ENCODE measurements around the gene AP1S3. TPM values are rescaled to one million over a fixed set of nuclear protein-coding genes. Genes with fewer than 3 reads are reported as not detected.

The AP1S3 gene
- total RNA-seq, 1 donor from 2014 or later, result 6.4 TPM

DNA sequence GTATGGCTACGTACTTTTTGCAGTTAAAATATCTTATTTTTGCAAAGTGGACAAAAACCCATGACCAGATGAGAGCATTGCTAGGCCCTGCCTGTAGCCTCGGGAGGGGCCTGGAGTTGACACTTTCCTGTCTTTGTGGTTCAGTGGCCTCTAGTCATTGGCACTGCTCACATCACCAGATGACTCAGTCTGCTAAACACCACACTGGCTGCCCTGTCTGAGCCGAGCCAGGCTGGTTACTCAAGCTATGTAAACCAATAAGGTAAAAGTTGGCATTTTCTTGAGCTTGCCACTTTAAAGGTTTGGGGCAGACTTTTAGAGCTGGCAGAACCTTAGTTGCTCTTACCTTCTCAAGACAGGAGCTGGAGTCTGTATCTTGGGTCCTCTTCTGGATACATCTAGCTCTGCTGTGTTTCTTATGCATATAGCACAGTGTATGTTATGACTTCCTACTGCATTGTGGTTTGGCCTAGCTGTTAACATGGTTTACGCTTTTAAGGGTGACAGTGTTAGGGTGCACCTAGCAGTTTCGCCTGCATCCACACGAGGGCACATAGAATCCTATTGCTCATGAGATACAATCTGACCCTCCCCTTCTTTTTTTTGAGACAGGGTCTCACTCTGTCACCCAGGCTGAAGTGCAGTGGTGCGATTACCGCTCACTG, 76.4 kb downstream of the AP1S3 start:
- ATAC-seq, result peak; percentile 77 to 79
- Histone ChIP-seq H3K27me3 (ENCODE audit: low read depth) (no peaks in the 10 kb centered on the region), H3K4me3 (no peak overlapping the region), H3K9me3 (no peaks in the 10 kb centered on the region), H3K4me1 (no peaks in the 10 kb centered on the region), H3K36me3 (no peaks in the 10 kb centered on the region), H3K27ac (peak overlapping the region; percentile 69)
- TF ChIP-seq, protein P1, sequence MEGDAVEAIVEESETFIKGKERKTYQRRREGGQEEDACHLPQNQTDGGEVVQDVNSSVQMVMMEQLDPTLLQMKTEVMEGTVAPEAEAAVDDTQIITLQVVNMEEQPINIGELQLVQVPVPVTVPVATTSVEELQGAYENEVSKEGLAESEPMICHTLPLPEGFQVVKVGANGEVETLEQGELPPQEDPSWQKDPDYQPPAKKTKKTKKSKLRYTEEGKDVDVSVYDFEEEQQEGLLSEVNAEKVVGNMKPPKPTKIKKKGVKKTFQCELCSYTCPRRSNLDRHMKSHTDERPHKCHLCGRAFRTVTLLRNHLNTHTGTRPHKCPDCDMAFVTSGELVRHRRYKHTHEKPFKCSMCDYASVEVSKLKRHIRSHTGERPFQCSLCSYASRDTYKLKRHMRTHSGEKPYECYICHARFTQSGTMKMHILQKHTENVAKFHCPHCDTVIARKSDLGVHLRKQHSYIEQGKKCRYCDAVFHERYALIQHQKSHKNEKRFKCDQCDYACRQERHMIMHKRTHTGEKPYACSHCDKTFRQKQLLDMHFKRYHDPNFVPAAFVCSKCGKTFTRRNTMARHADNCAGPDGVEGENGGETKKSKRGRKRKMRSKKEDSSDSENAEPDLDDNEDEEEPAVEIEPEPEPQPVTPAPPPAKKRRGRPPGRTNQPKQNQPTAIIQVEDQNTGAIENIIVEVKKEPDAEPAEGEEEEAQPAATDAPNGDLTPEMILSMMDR (IDR thresholded peaks at IDR 0.05), result no peak
- DNase-seq, result no peak
- intact Hi-C loops (cut with DNase I), result no loop called here

GRCh38 chr2:223759569-223760430, 77.6 kb downstream of the AP1S3 start:
- Histone ChIP-seq H3K9me3 (no peaks in the 10 kb centered on the region), H3K36me3 (no peaks in the 10 kb centered on the region), H3K27me3 (ENCODE audit: low read depth) (no peaks in the 10 kb centered on the region), H3K27ac (peak overlapping the region; percentile 33), H3K4me1 (no peaks in the 10 kb centered on the region), H3K4me3 (no peak overlapping the region)
- intact Hi-C loops (cut with DNase I), result no loop called here
- no peak for DNase-seq
- ATAC-seq, result peak; percentile 33 to 63
- TF ChIP-seq, protein P1 (IDR thresholded peaks at IDR 0.05), result no peak

- ATAC-seq, result no peak
- intact Hi-C loops (cut with DNase I), result no loop called here
Observed at GRCh38 chr2:223758131-223758840, 79.1 kb downstream of the AP1S3 start.

GRCh38 chr2:223753940-223754339, 83.4 kb downstream of the AP1S3 start:
- DNase-seq (no peak), ATAC-seq (no peak)
- H3K27ac ChIP-seq, result no peak overlapping the region
- H3K4me1 ChIP-seq, result no peaks in the 10 kb centered on the region
- intact Hi-C loops (cut with DNase I), result no loop called here
- no peak overlapping the region for H3K4me3 ChIP-seq
- no peaks in the 10 kb centered on the region for H3K27me3 ChIP-seq (ENCODE audit: low read depth)
- H3K9me3 ChIP-seq, result no peaks in the 10 kb centered on the region
- no peaks in the 10 kb centered on the region for H3K36me3 ChIP-seq
- TF ChIP-seq, protein P1 (IDR thresholded peaks at IDR 0.05), result no peak

More at GRCh38 chr2:223758131-223758840, 79.1 kb downstream of the AP1S3 start:
- no peak overlapping the region for H3K27ac ChIP-seq
- H3K4me1 ChIP-seq, result no peaks in the 10 kb centered on the region
- no peak for DNase-seq
- TF ChIP-seq, protein P1 (IDR thresholded peaks at IDR 0.05), result no peak
- H3K27me3 ChIP-seq (ENCODE audit: low read depth), result no peaks in the 10 kb centered on the region
- no peaks in the 10 kb centered on the region for H3K36me3 ChIP-seq
- H3K9me3 ChIP-seq, result no peaks in the 10 kb centered on the region
- no peak overlapping the region for H3K4me3 ChIP-seq

GRCh38 chr2:223751012-223751411, 86.4 kb downstream of the AP1S3 start:
- Histone ChIP-seq H3K27me3 (ENCODE audit: low read depth) (no peaks in the 10 kb centered on the region), H3K4me3 (no peak overlapping the region), H3K9me3 (no peaks in the 10 kb centered on the region), H3K4me1 (no peaks in the 10 kb centered on the region), H3K36me3 (no peaks in the 10 kb centered on the region), H3K27ac (no peak overlapping the region)
- ATAC-seq, result no peak
- no peak for DNase-seq
- intact Hi-C loops (cut with DNase I), result no loop called here
- TF ChIP-seq, protein P1 (IDR thresholded peaks at IDR 0.05), result no peak
